ENCODE measurements around the gene GSG1L. TPM values are rescaled to one million over a fixed set of nuclear protein-coding genes. Genes with fewer than 3 reads are reported as not detected.

GSG1L gene
- polyA plus RNA-seq, 4 donors = 0.09 to 0.22 TPM; not detected in 2

GRCh38 chr16:27924411-27925118 lies 138.9 kb downstream of the GSG1L start:
- peaks cover 0 to 3% (median 0%) of the 10 kb centered on the region in 3 donors for H3K27me3 ChIP-seq (ENCODE audit: control insufficient read depth in 3 of 3, insufficient read depth in 3 of 3, low read length in 3 of 3)
- no peak overlapping the region for H3K4me3 ChIP-seq (ENCODE audit: low read depth in 1 of 3, low read length in 3 of 3)
- no peaks in the 10 kb centered on the region for H3K4me1 ChIP-seq (ENCODE audit: control insufficient read depth in 3 of 3, insufficient read depth in 2 of 3, low read depth in 1 of 3, low read length in 2 of 3)
- H3K9me3 ChIP-seq (ENCODE audit: control insufficient read depth in 2 of 2, insufficient read depth in 1 of 2, low read depth in 1 of 2, low read length in 1 of 2) = no peaks in the 10 kb centered on the region
- H3K27ac ChIP-seq (ENCODE audit: low read depth in 1 of 3, low read length in 2 of 3) = no peak overlapping the region
- 54 to 66% (median 64%) methylated on average over 4 of the region's 4 CpGs for WGBS, 3 donors
- FAIRE-seq (no peak), DNase-seq (no peak)
- no peaks in the 10 kb centered on the region for H3K36me3 ChIP-seq (ENCODE audit: control insufficient read depth in 3 of 3, insufficient read depth in 2 of 3, low read depth in 1 of 3, low read length in 3 of 3)

DNA sequence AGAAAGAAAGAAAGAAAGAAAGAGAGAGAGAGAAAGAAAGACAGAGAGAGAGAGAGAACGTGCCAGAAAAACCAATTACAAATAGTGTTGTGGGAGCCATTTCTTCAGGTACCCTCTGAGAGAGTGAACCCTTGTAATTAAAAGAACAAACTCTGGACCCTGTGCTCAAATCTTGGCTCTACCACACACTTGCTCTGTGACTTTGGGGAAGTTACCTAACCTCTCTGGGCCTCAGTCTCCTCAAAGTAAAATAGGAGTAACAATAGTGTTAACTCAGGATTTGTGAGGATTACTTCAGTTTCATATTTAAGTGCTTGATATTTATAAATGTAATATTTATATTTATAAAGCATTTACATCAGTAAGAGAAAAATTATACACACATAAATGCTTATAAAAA lies 139.8 kb downstream of the GSG1L start:
- H3K36me3 ChIP-seq (ENCODE audit: control insufficient read depth in 3 of 3, insufficient read depth in 2 of 3, low read depth in 1 of 3, low read length in 3 of 3) = no peaks in the 10 kb centered on the region
- peaks cover 0 to 3% (median 0%) of the 10 kb centered on the region in 3 donors for H3K27me3 ChIP-seq (ENCODE audit: control insufficient read depth in 3 of 3, insufficient read depth in 3 of 3, low read length in 3 of 3)
- DNase-seq (no peak), FAIRE-seq (no peak)
- no peaks in the 10 kb centered on the region for H3K4me1 ChIP-seq (ENCODE audit: control insufficient read depth in 3 of 3, insufficient read depth in 2 of 3, low read depth in 1 of 3, low read length in 2 of 3)
- no peak overlapping the region for H3K27ac ChIP-seq (ENCODE audit: low read depth in 1 of 3, low read length in 2 of 3)
- no peaks in the 10 kb centered on the region for H3K9me3 ChIP-seq (ENCODE audit: control insufficient read depth in 2 of 2, insufficient read depth in 1 of 2, low read depth in 1 of 2, low read length in 1 of 2)
- WGBS, 3 donors = 70 to 81% (median 80%) methylated on average over 1 of the region's 1 CpG
- H3K4me3 ChIP-seq (ENCODE audit: low read depth in 1 of 3, low read length in 3 of 3) = no peak overlapping the region

- no peak for FAIRE-seq
- Histone ChIP-seq H3K4me1 (ENCODE audit: control insufficient read depth in 3 of 3, insufficient read depth in 2 of 3, low read depth in 1 of 3, low read length in 2 of 3) (no peaks in the 10 kb centered on the region), H3K27ac (ENCODE audit: low read depth in 1 of 3, low read length in 2 of 3) (no peak overlapping the region), H3K4me3 (ENCODE audit: low read depth in 1 of 3, low read length in 3 of 3) (no peak overlapping the region), H3K36me3 (ENCODE audit: control insufficient read depth in 3 of 3, insufficient read depth in 2 of 3, low read depth in 1 of 3, low read length in 3 of 3) (no peaks in the 10 kb centered on the region), H3K9me3 (ENCODE audit: control insufficient read depth in 2 of 2, insufficient read depth in 1 of 2, low read depth in 1 of 2, low read length in 1 of 2) (no peaks in the 10 kb centered on the region), H3K27me3 (ENCODE audit: control insufficient read depth in 3 of 3, insufficient read depth in 3 of 3, low read length in 3 of 3) (peaks cover 0 to 3% (median 0%) of the 10 kb centered on the region in 3 donors)
- 63 to 67% (median 64%) methylated on average over 6 of the region's 6 CpGs for WGBS, 3 donors
- DNase-seq = no peak
These were observed 141.1 kb downstream of the GSG1L start for GRCh38 chr16:27922433-27922832.

GRCh38 chr16:27921134-27921533 lies 142.4 kb downstream of the GSG1L start:
- H3K27ac ChIP-seq (ENCODE audit: low read depth in 1 of 3, low read length in 2 of 3) = no peak overlapping the region
- H3K36me3 ChIP-seq (ENCODE audit: control insufficient read depth in 3 of 3, insufficient read depth in 2 of 3, low read depth in 1 of 3, low read length in 3 of 3) = no peaks in the 10 kb centered on the region
- no peak overlapping the region for H3K4me3 ChIP-seq (ENCODE audit: low read depth in 1 of 3, low read length in 3 of 3)
- no peaks in the 10 kb centered on the region for H3K4me1 ChIP-seq (ENCODE audit: control insufficient read depth in 3 of 3, insufficient read depth in 2 of 3, low read depth in 1 of 3, low read length in 2 of 3)
- FAIRE-seq (no peak), DNase-seq (no peak)
- WGBS, 3 donors = 58 to 61% (median 61%) methylated on average over 4 of the region's 4 CpGs
- H3K27me3 ChIP-seq (ENCODE audit: control insufficient read depth in 3 of 3, insufficient read depth in 3 of 3, low read length in 3 of 3) = peaks cover 0 to 3% (median 0%) of the 10 kb centered on the region in 3 donors
- no peaks in the 10 kb centered on the region for H3K9me3 ChIP-seq (ENCODE audit: control insufficient read depth in 2 of 2, insufficient read depth in 1 of 2, low read depth in 1 of 2, low read length in 1 of 2)

DNA sequence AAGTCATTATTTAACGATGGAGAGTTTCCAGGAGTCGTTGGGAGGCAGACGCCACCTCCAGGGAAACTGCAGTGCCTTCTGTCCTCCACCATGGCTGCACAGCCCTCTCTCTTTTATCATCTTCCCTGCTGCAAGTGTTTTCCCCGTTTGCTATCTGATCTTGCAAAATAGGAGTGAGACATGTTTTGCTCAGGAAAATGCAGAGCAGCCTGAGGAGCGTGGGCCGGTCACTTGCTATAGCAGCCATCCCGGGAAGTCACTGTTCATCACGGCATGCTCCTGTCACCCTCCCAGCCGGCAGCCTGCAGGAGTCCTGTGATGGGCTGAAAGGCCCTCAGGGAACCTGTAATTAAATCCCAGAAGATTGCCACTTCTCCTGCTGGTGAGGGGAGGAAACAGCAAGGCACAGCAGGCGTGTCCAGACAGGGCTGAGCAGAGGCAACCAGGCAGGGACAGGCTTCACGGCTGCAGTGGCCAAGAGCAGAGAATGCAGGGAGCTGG lies 143.1 kb downstream of the GSG1L start:
- H3K27me3 ChIP-seq (ENCODE audit: control insufficient read depth in 3 of 3, insufficient read depth in 3 of 3, low read length in 3 of 3) = peaks cover 0 to 3% (median 0%) of the 10 kb centered on the region in 3 donors
- H3K4me3 ChIP-seq (ENCODE audit: low read depth in 1 of 3, low read length in 3 of 3) = no peak overlapping the region
- FAIRE-seq = no peak
- H3K9me3 ChIP-seq (ENCODE audit: control insufficient read depth in 2 of 2, insufficient read depth in 1 of 2, low read depth in 1 of 2, low read length in 1 of 2) = no peaks in the 10 kb centered on the region
- 12 to 18% (median 18%) methylated on average over 11 of the region's 11 CpGs for WGBS, 3 donors
- no peak for DNase-seq
- no peaks in the 10 kb centered on the region for H3K36me3 ChIP-seq (ENCODE audit: control insufficient read depth in 3 of 3, insufficient read depth in 2 of 3, low read depth in 1 of 3, low read length in 3 of 3)
- H3K4me1 ChIP-seq (ENCODE audit: control insufficient read depth in 3 of 3, insufficient read depth in 2 of 3, low read depth in 1 of 3, low read length in 2 of 3) = no peaks in the 10 kb centered on the region
- no peak overlapping the region for H3K27ac ChIP-seq (ENCODE audit: low read depth in 1 of 3, low read length in 2 of 3)

GRCh38 chr16:27918755-27919154 lies 144.8 kb downstream of the GSG1L start:
- no peak overlapping the region for H3K4me3 ChIP-seq (ENCODE audit: low read depth in 1 of 3, low read length in 3 of 3)
- no peaks in the 10 kb centered on the region for H3K4me1 ChIP-seq (ENCODE audit: control insufficient read depth in 3 of 3, insufficient read depth in 2 of 3, low read depth in 1 of 3, low read length in 2 of 3)
- 46 to 54% (median 50%) methylated on average over 5 of the region's 5 CpGs for WGBS, 3 donors
- DNase-seq (no peak), FAIRE-seq (no peak)
- peaks cover 0 to 3% (median 0%) of the 10 kb centered on the region in 3 donors for H3K27me3 ChIP-seq (ENCODE audit: control insufficient read depth in 3 of 3, insufficient read depth in 3 of 3, low read length in 3 of 3)
- H3K36me3 ChIP-seq (ENCODE audit: control insufficient read depth in 3 of 3, insufficient read depth in 2 of 3, low read depth in 1 of 3, low read length in 3 of 3) = no peaks in the 10 kb centered on the region
- no peaks in the 10 kb centered on the region for H3K9me3 ChIP-seq (ENCODE audit: control insufficient read depth in 2 of 2, insufficient read depth in 1 of 2, low read depth in 1 of 2, low read length in 1 of 2)
- no peak overlapping the region for H3K27ac ChIP-seq (ENCODE audit: low read depth in 1 of 3, low read length in 2 of 3)

DNA sequence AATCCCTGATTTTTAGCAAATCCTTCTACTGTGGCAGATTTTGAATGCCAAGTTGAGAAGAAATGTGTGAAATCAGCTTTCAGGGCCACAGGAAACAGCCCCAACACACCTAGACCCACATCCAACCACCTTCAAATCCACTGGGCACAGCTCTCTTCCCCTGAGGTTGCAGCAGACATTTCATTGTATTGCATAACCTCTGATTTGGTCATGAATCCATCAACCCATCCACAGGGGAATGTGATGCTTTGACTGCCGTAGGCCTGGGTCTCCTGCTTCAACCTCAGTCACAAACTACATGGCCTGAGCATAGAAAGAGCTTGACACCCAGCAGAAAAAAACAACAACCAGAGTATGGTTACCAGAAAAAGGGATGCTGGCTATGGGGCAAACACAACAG lies 145.6 kb downstream of the GSG1L start:
- Histone ChIP-seq H3K27ac (ENCODE audit: low read depth in 1 of 3, low read length in 2 of 3) (no peak overlapping the region), H3K9me3 (ENCODE audit: control insufficient read depth in 2 of 2, insufficient read depth in 1 of 2, low read depth in 1 of 2, low read length in 1 of 2) (no peaks in the 10 kb centered on the region), H3K36me3 (ENCODE audit: control insufficient read depth in 3 of 3, insufficient read depth in 2 of 3, low read depth in 1 of 3, low read length in 3 of 3) (no peaks in the 10 kb centered on the region), H3K27me3 (ENCODE audit: control insufficient read depth in 3 of 3, insufficient read depth in 3 of 3, low read length in 3 of 3) (peaks cover 0 to 3% (median 0%) of the 10 kb centered on the region in 3 donors), H3K4me3 (ENCODE audit: low read depth in 1 of 3, low read length in 3 of 3) (no peak overlapping the region), H3K4me1 (ENCODE audit: control insufficient read depth in 3 of 3, insufficient read depth in 2 of 3, low read depth in 1 of 3, low read length in 2 of 3) (no peaks in the 10 kb centered on the region)
- FAIRE-seq = no peak
- no peak for DNase-seq
- WGBS, 3 donors = 65 to 78% (median 75%) methylated on average over 1 of the region's 1 CpG

DNA sequence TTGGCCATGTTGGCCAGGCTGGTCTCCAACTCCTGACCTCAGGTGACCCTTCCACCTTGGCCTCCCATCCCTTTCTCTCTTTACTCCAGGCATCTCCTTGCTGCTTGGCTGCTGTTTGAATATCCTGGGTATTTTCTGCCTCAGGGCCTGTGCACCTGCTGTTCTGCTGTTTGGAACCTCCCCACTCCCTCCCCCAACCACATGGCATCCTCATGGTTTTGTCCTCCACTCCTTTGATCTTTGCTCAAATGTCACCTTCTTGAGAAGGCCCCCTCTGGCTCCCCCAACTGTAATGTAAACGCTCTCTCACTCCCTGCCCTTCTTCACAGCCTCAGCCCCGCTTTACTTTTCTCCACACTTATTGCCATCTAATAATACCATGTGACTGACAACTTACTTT lies 152.0 kb downstream of the GSG1L start:
- no peaks in the 10 kb centered on the region for H3K9me3 ChIP-seq (ENCODE audit: control insufficient read depth in 2 of 2, insufficient read depth in 1 of 2, low read depth in 1 of 2, low read length in 1 of 2)
- no peak overlapping the region for H3K27ac ChIP-seq (ENCODE audit: low read depth in 1 of 3, low read length in 2 of 3)
- H3K27me3 ChIP-seq (ENCODE audit: control insufficient read depth in 3 of 3, insufficient read depth in 3 of 3, low read length in 3 of 3) = no peaks in the 10 kb centered on the region
- no peaks in the 10 kb centered on the region for H3K4me1 ChIP-seq (ENCODE audit: control insufficient read depth in 3 of 3, insufficient read depth in 2 of 3, low read depth in 1 of 3, low read length in 2 of 3)
- FAIRE-seq = no peak
- DNase-seq = no peak
- no peak overlapping the region for H3K4me3 ChIP-seq (ENCODE audit: low read depth in 1 of 3, low read length in 3 of 3)
- no peaks in the 10 kb centered on the region for H3K36me3 ChIP-seq (ENCODE audit: control insufficient read depth in 3 of 3, insufficient read depth in 2 of 3, low read depth in 1 of 3, low read length in 3 of 3)
- WGBS, 3 donors = 44 to 54% (median 47%) methylated on average over 2 of the region's 2 CpGs
